HG03097 (cell line): Measurements from ENCODE around the gene CNP.

Experiments
- ATAC-seq: cut with Tn5 transposase; IDR thresholded peaks from one replicate; pipeline ENCODE4 v1.9.1; 2021; ENCODE audit not compliant: unreplicated experiment, low FRiP score

The CNP gene

DNA sequence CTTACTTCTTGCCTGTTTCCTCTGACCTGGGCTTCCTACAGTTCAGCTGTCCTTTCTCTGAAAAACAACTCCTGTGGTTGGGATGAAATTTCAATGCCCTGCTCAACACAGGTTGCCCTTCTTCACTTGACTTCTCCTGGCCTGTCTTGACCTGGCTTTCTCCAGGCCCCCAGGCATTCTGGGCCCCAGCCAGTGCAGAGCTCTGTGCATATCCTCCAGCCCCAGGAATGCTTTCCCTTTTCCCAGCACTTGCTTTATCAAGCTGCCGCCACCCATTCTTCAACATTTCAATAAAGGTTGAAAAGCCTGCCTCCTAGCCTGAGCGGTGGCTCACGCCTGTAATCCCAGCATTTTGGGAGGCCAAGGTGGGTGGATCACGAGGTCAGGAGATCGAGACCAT is 25.4 kb upstream of the CNP start:
- ATAC-seq, result no peak

DNA sequence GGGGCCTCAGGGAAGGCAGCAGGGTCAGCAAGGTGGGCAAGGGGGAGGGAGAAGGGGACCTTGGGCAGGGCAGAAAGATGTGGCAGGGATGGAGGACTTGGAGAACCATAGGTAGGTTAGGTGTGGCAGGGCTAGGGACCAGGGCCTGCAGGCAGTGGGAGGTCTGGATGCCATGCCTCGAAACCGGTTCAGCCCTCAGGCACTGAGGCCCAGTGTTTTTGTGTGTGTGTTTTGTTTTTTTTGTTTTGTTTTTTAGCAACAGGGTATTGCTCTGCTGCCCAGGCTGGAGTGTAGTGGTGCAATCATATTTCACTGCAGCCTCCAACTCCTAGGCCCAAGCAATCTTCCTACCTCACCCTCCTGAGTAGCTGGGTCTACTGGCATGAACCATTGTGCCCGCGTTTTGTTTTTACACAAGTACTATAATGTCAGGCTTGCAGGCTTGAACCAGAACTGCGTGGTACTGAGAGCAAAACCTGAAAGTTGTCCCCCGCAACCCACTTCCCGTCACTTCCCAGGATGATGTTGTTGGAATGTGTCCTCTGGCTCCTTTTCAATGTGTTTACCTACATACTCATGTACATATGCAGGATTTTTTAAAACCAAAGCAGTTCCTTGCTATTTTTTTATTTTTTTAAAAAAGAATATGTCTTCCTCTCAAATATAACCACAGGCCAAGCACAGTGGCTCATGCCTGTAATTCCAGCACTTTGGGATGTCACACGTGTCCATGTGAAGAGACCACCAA is 23.8 kb upstream of the CNP start:
- ATAC-seq, result no peak

- ATAC-seq, result no peak
These were observed 23.1 kb upstream of the CNP start for GRCh38 chr17:41943492-41943891.

DNA sequence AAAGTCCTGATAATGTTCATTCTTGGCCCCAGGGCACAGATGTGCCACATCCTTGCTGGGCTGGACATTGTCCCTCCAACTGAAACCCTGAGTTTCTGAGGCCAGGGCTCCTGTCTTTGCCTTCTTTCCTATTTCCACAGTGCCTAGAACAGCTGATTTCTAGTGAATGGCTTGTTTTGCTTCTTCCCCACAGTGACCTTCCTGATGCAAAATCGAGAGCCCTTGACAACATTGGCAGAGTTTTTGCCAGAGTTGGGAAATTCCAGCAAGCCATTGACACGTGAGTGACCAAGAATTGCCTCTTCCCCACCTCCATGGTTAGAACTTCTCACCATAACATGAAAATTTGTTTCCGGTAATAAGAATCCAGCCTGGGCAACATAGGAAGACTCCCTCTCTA is 21.7 kb upstream of the CNP start:
- ATAC-seq, result no peak

- ATAC-seq, result no peak
These were observed 17.7 kb upstream of the CNP start for GRCh38 chr17:41948762-41949460.

DNA sequence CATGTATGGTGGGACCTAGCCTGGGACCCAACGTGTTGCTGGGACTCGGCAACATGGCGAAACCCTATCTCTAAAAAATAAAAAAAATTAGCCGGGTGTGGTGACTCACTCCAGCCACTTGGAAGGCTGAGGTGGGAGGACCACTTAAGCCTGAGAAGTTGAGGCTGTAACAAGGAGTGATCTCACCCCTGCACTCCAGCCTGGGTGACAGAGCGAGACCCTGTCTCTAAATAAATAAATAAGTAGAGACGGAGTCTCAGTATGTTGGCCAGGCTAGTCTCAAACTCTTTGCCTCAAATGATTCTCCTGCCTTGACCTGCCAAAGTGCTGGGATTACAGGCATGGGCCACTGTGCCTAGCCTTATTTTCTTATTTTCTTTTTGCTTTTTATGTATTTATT is 10.1 kb upstream of the CNP start:
- no peak for ATAC-seq

DNA sequence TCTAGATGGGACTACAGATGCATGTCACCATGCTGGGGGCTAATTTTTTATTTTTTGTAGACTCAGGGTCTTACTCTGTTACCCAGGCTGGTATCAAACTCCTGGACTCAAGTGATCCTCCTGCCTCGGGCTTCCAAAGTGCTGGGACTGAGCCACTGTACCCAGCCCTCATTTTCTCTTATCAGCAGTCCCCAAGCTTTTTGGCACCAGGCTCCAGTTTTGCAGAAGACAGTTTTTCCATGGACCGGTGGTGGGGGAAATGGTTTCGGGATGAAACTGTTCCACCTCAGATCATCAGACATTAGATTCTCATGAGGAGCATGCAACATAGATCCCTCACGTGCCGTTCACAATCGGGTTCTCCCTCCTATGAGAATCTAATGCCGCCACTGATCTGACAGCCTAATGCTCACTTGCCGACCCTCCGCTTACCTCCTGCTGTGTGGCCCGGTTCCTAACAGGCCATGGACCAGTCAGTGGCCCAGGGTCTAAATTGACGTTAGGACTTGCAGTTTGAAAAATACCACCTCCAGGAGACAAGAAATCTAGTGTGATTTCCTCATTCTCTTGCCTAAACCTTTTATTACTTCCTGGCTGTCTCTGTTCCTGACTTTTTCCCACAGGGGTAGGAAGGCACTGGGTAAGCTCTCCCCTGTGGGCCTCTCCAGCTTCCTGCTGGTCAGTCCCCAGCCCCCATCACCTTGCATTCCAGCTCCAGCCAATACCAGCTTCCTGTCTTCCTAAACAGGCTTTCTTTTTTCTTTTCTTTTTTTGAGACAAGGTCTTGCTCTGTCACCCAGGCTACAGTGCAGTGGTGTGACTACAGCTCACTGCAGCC is 9.3 kb upstream of the CNP start:
- ATAC-seq, result no peak

GRCh38 chr17:41957869-41958439 is 8.6 kb upstream of the CNP start:
- no peak for ATAC-seq

GRCh38 chr17:41959030-41959335 is 7.6 kb upstream of the CNP start:
- ATAC-seq, result no peak

DNA sequence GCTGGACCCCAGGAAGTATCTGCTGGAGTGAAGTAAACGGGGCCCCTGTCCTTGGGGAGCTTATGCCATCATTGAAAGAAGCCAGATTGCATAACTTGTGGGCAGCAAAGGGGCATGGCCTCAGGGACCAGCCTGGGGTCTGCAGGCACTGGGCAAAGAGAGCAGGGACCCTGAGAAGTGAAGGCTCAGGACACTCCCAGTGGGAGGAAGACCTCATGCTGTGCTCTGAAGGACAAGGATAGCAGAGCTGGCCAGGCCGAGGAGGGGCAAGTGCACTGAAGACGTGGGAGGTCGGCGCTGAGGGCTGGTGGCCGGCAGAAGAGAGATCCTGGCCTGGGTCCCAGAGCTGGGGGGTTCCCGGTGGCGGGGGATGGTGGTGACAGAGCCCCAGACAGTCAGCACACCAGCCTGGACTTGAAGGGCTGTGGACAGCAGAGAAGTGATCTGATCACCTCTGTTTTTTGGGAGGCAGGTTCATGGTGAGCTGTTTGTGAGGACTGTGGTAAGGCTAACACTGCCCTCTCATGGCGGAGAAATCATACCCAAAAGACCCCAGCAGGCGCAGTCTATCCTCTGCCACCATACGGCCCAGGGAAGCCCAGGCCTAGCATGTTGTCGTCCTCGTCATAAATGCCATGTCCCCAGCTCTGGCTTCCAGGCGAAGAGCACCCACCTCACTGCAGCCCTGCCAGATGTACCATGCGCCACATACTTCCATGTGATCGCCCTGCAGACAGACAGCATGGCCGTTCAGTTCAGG is 7.1 kb upstream of the CNP start:
- no peak for ATAC-seq

DNA sequence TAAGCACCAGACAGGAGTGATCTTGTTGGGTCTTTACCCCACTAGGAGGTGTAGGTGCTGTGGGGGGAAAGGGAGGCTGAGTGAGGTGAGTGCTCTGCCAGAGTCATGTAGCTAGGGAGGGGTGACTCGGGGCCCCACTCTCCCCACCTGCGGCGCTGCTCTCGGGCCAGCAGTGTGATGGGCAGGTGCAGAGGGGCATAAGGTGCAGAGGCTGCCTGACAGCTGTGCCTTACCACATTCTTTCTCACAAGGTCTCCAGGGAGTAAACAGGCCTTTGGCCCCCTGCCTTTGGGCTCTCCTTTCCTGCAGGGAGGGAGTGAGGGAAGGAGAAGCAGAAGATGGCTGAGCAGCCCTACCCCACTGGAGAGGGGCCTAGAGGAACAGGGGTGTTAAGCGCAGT is 4.5 kb upstream of the CNP start:
- no peak for ATAC-seq

- no peak for ATAC-seq
These were observed 3.7 kb upstream of the CNP start for GRCh38 chr17:41962768-41963434.

DNA sequence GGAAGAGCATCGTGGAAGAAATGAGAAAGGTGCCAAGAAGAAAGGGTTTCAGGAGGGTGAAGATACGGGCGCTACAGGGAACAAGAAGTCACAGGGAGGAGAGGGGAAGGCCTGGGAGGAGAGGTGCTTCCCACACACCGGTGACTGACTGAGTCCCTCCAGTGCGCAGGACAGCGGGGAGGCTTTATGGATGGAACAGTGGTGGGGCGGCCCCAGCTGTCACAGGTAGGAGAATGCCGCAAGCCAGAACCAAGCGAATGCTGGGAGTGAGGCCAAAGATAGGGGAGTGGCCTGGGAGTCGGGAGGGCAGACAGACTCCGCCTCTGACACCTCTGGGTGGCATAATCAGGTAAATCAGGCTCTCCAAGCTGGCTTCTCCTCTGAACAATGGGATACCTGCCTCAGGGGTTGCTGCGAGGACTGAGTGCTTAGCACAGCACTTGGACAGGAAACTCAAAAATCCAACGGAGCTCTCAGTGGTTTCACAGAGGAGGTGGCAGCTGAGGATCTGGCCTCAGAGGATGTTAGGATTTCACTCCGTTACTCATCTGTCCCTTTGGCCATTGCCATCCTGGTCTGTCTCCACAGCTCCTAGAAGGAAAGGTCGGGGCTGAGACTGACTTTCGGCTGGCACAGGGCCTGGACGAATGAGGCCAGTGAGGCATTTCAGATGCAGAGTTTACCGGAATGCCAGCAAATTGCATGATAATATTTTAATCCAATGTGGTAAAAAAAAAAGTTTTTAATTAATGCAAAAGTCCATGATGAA is 717 bp upstream of the CNP start:
- ATAC-seq, result no peak

DNA sequence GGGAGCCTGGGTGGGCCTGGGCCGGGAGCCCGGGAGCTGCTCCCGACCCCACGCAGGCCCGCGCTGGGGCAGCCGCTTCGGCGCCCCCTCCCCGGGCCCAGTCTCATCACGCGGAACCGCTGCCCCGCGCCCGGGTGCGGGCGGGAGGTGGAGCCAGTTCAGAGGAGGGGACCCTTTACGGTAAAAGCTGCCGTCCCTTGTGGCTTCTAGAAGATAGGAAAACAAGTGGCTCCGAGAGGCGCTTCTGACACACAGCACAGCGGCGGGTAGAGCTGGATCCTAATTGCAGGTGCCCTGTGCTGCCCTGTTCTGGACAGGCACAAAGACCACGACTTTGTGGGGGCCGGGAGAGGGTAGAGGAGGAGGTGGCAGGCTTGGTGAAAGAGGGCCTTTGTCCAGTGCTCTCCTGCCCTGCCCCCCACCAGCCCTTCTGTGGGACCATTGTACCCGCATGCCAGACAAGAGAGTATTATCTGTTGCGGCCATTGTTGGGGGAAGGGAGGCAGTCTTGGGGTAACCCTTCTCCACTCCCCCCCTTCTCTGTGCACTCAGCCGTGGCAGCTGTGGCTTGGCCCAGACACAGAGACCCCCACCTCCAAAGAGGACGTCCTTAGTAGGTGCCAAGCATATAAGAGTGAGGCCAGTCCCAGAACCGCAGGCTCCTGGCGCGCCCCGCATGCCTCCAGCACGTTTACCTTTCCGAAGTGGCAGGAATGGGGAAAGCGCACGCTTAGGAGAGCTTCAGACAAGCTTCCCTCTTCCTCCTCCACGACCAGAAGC is 736 bp downstream of the CNP start:
- ATAC-seq, result no peak

GRCh38 chr17:41967921-41968578 is 1.5 kb downstream of the CNP start:
- no peak for ATAC-seq

- ATAC-seq, result no peak
These were observed 2.1 kb downstream of the CNP start for GRCh38 chr17:41968676-41969075.

GRCh38 chr17:41970901-41971331 is 4.3 kb downstream of the CNP start:
- ATAC-seq, result no peak
